GM10266 (cell line): ENCODE results near the gene RAB4A.

Experiments used
- DNase-seq: peaks from one replicate; pipeline ENCODE4 v3.0.0; 2012; ENCODE audit errors: extremely low spot score
- CTCF ChIP-seq: IDR thresholded peaks from 2 replicates; pipeline ENCODE4 v1.5.1; 2012; ENCODE audit warnings: mild to moderate bottlenecking, low read depth; ENCODE audit not compliant: control insufficient read depth, insufficient read depth; ENCODE audit errors: missing control alignments

Gene RAB4A

DNA sequence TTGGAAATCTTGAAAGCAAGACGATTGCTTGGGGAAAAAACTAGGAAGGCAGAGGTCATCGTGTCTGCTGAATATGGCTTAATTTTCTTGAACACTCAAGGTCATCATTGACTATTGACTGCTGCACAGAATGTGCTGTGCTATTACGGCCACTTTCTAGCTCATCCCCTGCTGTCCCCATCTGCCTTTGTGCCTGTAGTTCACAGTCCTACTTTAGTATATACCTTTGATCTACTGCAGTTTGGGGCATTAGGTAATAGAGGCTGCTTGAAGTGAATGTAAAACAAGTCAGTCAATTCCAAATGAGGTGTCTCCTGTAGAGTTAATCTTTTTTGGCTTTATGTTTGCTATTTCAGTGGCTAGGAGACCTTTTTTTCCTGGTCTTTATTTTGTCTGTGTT, 8.3 kb downstream of the RAB4A start:
- DNase-seq = no peak
- TF ChIP-seq CTCF = no peak

GRCh38 chr1:229280037-229280828, 9.3 kb downstream of the RAB4A start:
- no peak for TF ChIP-seq CTCF
- no peak for DNase-seq

DNA sequence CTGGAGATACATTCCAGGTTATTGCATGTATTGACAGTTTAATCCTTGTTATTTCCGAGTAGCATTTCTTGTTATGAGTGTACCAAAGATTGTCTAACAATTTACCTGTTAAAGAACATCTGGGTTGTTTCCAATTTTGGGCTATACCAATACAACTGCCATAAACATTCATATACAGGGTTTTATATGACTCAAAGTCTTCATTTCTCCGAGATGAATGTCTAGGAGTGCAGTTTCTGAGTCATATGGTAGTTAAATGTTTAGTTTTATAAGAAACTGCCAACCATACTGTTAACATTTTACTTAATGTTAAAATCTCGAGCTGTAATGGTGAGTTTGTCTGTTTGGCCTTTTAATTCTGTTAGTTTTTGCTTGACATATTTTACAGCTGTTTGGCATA, 10.0 kb downstream of the RAB4A start:
- TF ChIP-seq CTCF = no peak
- DNase-seq = no peak

GRCh38 chr1:229281339-229281926, 10.5 kb downstream of the RAB4A start:
- no peak for DNase-seq
- TF ChIP-seq CTCF = no peak

DNA sequence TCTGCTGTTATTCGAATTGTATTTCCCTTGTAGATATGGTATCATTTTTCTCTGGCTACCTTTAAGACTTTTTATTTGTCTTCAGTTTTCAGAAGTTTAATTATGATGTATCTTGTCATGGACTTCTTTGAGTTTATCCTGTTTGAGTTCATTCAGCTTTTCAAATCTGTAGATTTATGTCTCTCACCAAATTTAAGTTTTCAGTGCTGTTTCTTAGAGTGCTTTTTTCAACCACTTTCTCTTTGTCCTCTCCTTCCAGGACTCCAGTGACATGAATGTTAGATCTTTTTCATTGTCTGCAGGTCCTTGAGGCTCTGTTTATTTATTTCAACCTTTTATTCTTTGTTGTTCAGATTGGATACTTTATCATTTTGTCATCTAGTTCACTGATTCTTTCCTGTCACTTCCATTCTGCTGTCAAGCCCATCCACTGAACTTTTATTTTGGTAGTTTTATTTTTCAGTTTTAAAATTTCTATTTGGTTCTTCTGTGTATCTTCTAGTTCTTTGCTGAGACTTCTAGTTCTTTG, 11.4 kb downstream of the RAB4A start:
- DNase-seq = no peak
- TF ChIP-seq CTCF = no peak

DNA sequence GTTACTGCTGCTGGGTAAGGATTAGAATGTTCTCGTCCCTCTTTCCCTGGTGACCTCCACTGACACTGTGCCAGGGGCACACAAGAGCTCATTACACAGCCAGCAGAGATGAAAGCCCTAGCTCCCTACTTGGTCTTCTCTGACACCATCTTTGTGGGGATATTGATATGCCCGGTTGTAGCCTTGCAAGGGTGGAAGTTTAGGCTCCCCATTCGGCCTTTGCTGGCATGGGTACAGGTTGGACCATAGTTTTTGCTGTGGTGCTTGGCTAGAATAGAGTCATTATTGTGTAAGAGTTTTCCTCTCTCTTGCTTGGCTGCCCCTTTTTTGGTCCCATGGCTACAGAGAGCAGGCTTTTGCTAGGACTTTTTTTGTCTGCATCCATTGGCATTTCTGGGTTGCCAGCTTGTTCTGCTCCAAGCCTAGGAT, 12.3 kb downstream of the RAB4A start:
- TF ChIP-seq CTCF = no peak
- no peak for DNase-seq

- no peak for TF ChIP-seq CTCF
- no peak for DNase-seq
These were observed 14.0 kb downstream of the RAB4A start for GRCh38 chr1:229284887-229285286.
